Medulla oblongata (tissue), 1 donor: Measurements from ENCODE around the gene PTPRO.

Source experiments
- DNase-seq: peaks from one replicate; pipeline ENCODE4 v3.0.0-alpha.2; 2015; ENCODE audit errors: extremely low spot score

Gene PTPRO

GRCh38 chr12:15446807-15447206, 124.5 kb downstream of the PTPRO start:
- DNase-seq, result no peak

GRCh38 chr12:15453613-15454012, 131.3 kb downstream of the PTPRO start:
- DNase-seq, result no peak

- no peak for DNase-seq
Measured at GRCh38 chr12:15458008-15458407, 135.7 kb downstream of the PTPRO start.

GRCh38 chr12:15468911-15469310, 146.6 kb downstream of the PTPRO start:
- no peak for DNase-seq

GRCh38 chr12:15469356-15469755, 147.0 kb downstream of the PTPRO start:
- DNase-seq, result no peak

GRCh38 chr12:15472036-15472435, 149.7 kb downstream of the PTPRO start:
- DNase-seq, result no peak

- no peak for DNase-seq
Measured at GRCh38 chr12:15474766-15475165, 152.5 kb downstream of the PTPRO start.

GRCh38 chr12:15477761-15478160, 155.5 kb downstream of the PTPRO start:
- DNase-seq, result no peak

GRCh38 chr12:15481846-15482245, 159.5 kb downstream of the PTPRO start:
- DNase-seq, result no peak

GRCh38 chr12:15485466-15485865, 163.2 kb downstream of the PTPRO start:
- no peak for DNase-seq

GRCh38 chr12:15486859-15487258, 164.6 kb downstream of the PTPRO start:
- DNase-seq, result no peak

GRCh38 chr12:15488481-15488880, 166.2 kb downstream of the PTPRO start:
- no peak for DNase-seq

- peak; percentile 11 for DNase-seq
Measured at GRCh38 chr12:15494329-15495046, 172.2 kb downstream of the PTPRO start.

GRCh38 chr12:15495746-15496145, 173.4 kb downstream of the PTPRO start:
- DNase-seq, result no peak

GRCh38 chr12:15496738-15497137, 174.4 kb downstream of the PTPRO start:
- no peak for DNase-seq

- DNase-seq, result peak; percentile 23
Measured at GRCh38 chr12:15497671-15498292, 175.5 kb downstream of the PTPRO start.

- DNase-seq, result no peak
Measured at GRCh38 chr12:15502211-15502610, 179.9 kb downstream of the PTPRO start.

- no peak for DNase-seq
Measured at GRCh38 chr12:15505616-15506015, 183.3 kb downstream of the PTPRO start.

- no peak for DNase-seq
Measured at GRCh38 chr12:15515010-15515409, 192.7 kb downstream of the PTPRO start.

GRCh38 chr12:15520083-15520482, 197.8 kb downstream of the PTPRO start:
- no peak for DNase-seq

GRCh38 chr12:15520844-15521243, 198.5 kb downstream of the PTPRO start:
- DNase-seq, result no peak

- DNase-seq, result peak; percentile 72
Measured at GRCh38 chr12:15522574-15523187, 200.4 kb downstream of the PTPRO start.

GRCh38 chr12:15525441-15525840, 203.1 kb downstream of the PTPRO start:
- DNase-seq, result no peak
